ENCODE data around the gene EPHB1. TPM values are rescaled to one million over a fixed set of nuclear protein-coding genes. Genes with fewer than 3 reads are reported as not detected.

Gene EPHB1
- total RNA-seq, 1 donor from 2014 or later = 3.0 TPM

- H3K36me3 ChIP-seq = no peaks in the 10 kb centered on the region
- intact Hi-C loops (cut with DNase I) = no loop called here
- no peaks in the 10 kb centered on the region for H3K9me3 ChIP-seq
- DNase-seq (no peak), ATAC-seq (no peak)
- TF ChIP-seq, protein P1, sequence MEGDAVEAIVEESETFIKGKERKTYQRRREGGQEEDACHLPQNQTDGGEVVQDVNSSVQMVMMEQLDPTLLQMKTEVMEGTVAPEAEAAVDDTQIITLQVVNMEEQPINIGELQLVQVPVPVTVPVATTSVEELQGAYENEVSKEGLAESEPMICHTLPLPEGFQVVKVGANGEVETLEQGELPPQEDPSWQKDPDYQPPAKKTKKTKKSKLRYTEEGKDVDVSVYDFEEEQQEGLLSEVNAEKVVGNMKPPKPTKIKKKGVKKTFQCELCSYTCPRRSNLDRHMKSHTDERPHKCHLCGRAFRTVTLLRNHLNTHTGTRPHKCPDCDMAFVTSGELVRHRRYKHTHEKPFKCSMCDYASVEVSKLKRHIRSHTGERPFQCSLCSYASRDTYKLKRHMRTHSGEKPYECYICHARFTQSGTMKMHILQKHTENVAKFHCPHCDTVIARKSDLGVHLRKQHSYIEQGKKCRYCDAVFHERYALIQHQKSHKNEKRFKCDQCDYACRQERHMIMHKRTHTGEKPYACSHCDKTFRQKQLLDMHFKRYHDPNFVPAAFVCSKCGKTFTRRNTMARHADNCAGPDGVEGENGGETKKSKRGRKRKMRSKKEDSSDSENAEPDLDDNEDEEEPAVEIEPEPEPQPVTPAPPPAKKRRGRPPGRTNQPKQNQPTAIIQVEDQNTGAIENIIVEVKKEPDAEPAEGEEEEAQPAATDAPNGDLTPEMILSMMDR (IDR thresholded peaks at IDR 0.05) = no peak
- H3K27ac ChIP-seq = no peak overlapping the region
- H3K4me3 ChIP-seq = no peak overlapping the region
- no peaks in the 10 kb centered on the region for H3K27me3 ChIP-seq (ENCODE audit: low read depth)
- H3K4me1 ChIP-seq = no peaks in the 10 kb centered on the region
Observed at GRCh38 chr3:134991003-134991402, 195.9 kb downstream of the EPHB1 start.

GRCh38 chr3:134991472-134992010 lies 196.5 kb downstream of the EPHB1 start:
- TF ChIP-seq, protein P1 (IDR thresholded peaks at IDR 0.05) = no peak
- Histone ChIP-seq H3K27me3 (ENCODE audit: low read depth) (no peaks in the 10 kb centered on the region), H3K27ac (no peak overlapping the region), H3K36me3 (no peaks in the 10 kb centered on the region), H3K9me3 (no peaks in the 10 kb centered on the region), H3K4me1 (no peaks in the 10 kb centered on the region), H3K4me3 (no peak overlapping the region)
- intact Hi-C loops (cut with DNase I) = no loop called here
- ATAC-seq (no peak), DNase-seq (no peak)

DNA sequence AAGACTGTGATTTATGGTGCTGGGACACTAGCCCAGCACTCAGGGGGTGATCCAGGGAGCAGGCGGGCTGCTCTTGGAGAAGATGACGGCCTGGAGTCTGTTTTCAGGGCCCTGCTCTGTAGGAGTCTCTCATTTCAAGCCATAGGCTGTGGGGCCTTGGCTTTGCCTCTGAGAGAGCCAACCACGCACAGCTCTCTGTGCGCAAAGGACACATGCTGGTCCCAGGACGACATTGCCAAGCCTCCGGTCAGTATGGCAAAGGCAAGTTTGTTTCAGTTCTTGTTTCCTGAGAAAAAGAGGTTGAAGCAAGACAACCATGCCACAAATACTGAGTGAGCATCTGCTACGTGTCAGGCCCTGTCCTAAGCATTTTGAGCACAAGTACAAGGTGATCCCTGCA lies 197.1 kb downstream of the EPHB1 start:
- Histone ChIP-seq H3K4me1 (no peaks in the 10 kb centered on the region), H3K27ac (no peak overlapping the region), H3K36me3 (no peaks in the 10 kb centered on the region), H3K4me3 (no peak overlapping the region), H3K27me3 (ENCODE audit: low read depth) (no peaks in the 10 kb centered on the region), H3K9me3 (no peaks in the 10 kb centered on the region)
- peak in 1 of 2 donors; percentile 38 for ATAC-seq
- TF ChIP-seq, protein P1 (IDR thresholded peaks at IDR 0.05) = no peak
- intact Hi-C loops (cut with DNase I) = no loop called here
- DNase-seq = no peak

DNA sequence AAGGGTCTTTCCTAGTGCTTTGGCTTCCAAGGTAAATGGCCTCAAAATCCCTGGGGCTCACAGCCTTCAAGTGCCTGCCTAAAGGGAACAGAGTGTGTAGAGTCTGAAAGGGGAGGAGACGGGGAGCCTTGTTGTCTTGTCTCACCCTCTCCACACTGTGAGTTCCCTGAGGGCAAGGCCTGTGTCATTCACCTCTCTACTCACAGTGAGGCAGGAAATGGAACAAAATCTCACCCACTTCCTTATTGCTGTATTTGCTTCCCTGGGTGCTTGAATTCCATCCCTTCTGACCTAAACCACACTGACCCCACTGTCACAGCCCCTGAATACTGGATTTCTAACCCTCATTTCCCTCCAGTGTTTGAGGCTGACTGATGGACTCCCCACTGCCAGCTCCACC lies 197.5 kb downstream of the EPHB1 start:
- Histone ChIP-seq H3K36me3 (no peaks in the 10 kb centered on the region), H3K9me3 (no peaks in the 10 kb centered on the region), H3K27ac (no peak overlapping the region), H3K27me3 (ENCODE audit: low read depth) (no peaks in the 10 kb centered on the region), H3K4me1 (no peaks in the 10 kb centered on the region), H3K4me3 (no peak overlapping the region)
- TF ChIP-seq, protein P1 (IDR thresholded peaks at IDR 0.05) = no peak
- intact Hi-C loops (cut with DNase I) = no loop called here
- DNase-seq (no peak), ATAC-seq (no peak)

DNA sequence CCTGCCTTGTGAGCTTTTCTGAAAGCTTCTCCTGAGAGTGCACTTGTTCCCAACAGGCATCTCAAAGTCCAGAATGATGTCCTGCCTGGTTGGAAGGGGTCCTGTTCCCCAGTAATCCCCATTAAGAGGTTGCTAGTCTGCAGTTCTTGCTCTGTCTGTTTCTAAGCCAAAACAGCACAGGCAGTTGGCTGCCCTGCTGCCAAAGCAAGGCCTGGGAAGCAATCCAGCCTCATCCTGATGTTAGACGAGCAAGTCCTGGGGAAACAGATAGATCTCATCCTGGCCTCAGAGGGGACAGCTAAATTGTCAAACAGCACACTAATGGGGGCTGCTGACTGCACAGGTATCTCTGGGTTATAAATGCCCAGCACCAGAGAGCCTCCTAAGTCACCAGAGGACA lies 198.0 kb downstream of the EPHB1 start:
- no peaks in the 10 kb centered on the region for H3K9me3 ChIP-seq
- H3K4me3 ChIP-seq = no peak overlapping the region
- TF ChIP-seq, protein P1 (IDR thresholded peaks at IDR 0.05) = no peak
- no peak overlapping the region for H3K27ac ChIP-seq
- no peaks in the 10 kb centered on the region for H3K4me1 ChIP-seq
- no peaks in the 10 kb centered on the region for H3K36me3 ChIP-seq
- no peak for ATAC-seq
- intact Hi-C loops (cut with DNase I) = no loop called here
- DNase-seq = no peak
- H3K27me3 ChIP-seq (ENCODE audit: low read depth) = no peaks in the 10 kb centered on the region

GRCh38 chr3:134998158-134998557 lies 203.1 kb downstream of the EPHB1 start:
- no peaks in the 10 kb centered on the region for H3K9me3 ChIP-seq
- H3K27me3 ChIP-seq (ENCODE audit: low read depth) = no peaks in the 10 kb centered on the region
- no peaks in the 10 kb centered on the region for H3K36me3 ChIP-seq
- TF ChIP-seq, protein P1 (IDR thresholded peaks at IDR 0.05) = no peak
- H3K27ac ChIP-seq = no peak overlapping the region
- no peak for ATAC-seq
- no peak overlapping the region for H3K4me3 ChIP-seq
- no peak for DNase-seq
- intact Hi-C loops (cut with DNase I) = no loop called here
- no peaks in the 10 kb centered on the region for H3K4me1 ChIP-seq

Measured in lower lobe of right lung (tissue), 2 donors.